Upper lobe of left lung (tissue), 6 donors: ENCODE measurements around the gene ANKRD42. TPM values are rescaled to one million over a fixed set of nuclear protein-coding genes. Genes with fewer than 3 reads are reported as not detected.

Experiments used
- ATAC-seq, 2 donors: fragments of 200-7000 bp; cut with Tn5 transposase; one replicate each; pipeline ENCODE4 v1.9.1; 2022; ENCODE audit warnings: mild to moderate bottlenecking in 2 of 2, moderate library complexity in 2 of 2; ENCODE audit not compliant: low FRiP score in 2 of 2
- DNase-seq, 2 donors: peaks; one replicate each; pipeline ENCODE4 v3.0.0-alpha.2; 2019 to 2020
- H3K27ac ChIP-seq, 4 donors: fragments of 200-600 bp; sonication (generic); one replicate each; pipeline ENCODE4 v1.5.1; 2016 to 2019
- H3K27me3 ChIP-seq, 4 donors: fragments of 200-600 bp; sonication (generic); one replicate each; pipeline ENCODE4 v1.5.1; 2017 to 2019
- H3K36me3 ChIP-seq, 4 donors: fragments of 200-600 bp; sonication (generic); one replicate each; pipeline ENCODE4 v1.5.1; 2016 to 2019
- H3K4me1 ChIP-seq, 4 donors: fragments of 200-600 bp; sonication (generic); one replicate each; pipeline ENCODE4 v1.5.1; 2018 to 2019
- H3K4me3 ChIP-seq, 4 donors: fragments of 200-600 bp; sonication (generic); one replicate each; pipeline ENCODE4 v1.5.1; 2017 to 2019; ENCODE audit warnings: mild to moderate bottlenecking in 2 of 4, moderate library complexity in 1 of 4
- H3K9me3 ChIP-seq, 4 donors: fragments of 200-600 bp; sonication (generic); one replicate each; pipeline ENCODE4 v1.5.1; 2018 to 2019
- EP300 ChIP-seq, 4 donors: sonication (generic); formaldehyde crosslinking; IDR thresholded peaks; one replicate each; pipeline ENCODE4 v1.5.1; 2017; ENCODE audit warnings: antibody characterized with exemption in 4 of 4, control low read depth in 2 of 4
- POLR2A ChIP-seq, 4 donors: fragments of 450-650 bp; IDR thresholded peaks; one replicate each; pipeline ENCODE4 v1.5.1; 2016 to 2017; ENCODE audit warnings: antibody characterized with exemption in 4 of 4, mild to moderate bottlenecking in 2 of 4
- POLR2AphosphoS5 ChIP-seq, 2 donors: sonication (generic); formaldehyde crosslinking; IDR thresholded peaks; one replicate each; pipeline ENCODE4 v1.5.1; 2017; ENCODE audit warnings: antibody characterized with exemption in 2 of 2
- WGBS, 2 donors: methylation state at CpG; one replicate each; pipeline ENCODE4 v1.1.5; 2017 to 2018; 5-methylcytosine and 5-hydroxymethylcytosine counted together
- small RNA-seq, 4 donors: library from RNA; depleted of rRNA; stranded (forward); fragments of <200 nt; gene quantifications; one replicate each; pipeline ENCODE3, GENCODE V24; 2016
- total RNA-seq, 6 donors: library from RNA; depleted of rRNA in 4 of 6; stranded (reverse); fragments of >200 nt in 4 of 6; gene quantifications; one replicate each; pipeline versions ENCODE4 v1.1.0 to v1.2.1, GENCODE V29; 2016 to 2021
- TF ChIP-seq, protein P1 (sequence below), 6 experiments: fragments of 450-650 bp in 4 of 6; fragments of 200-600 bp in 2 of 6; sonication (generic) in 2 of 6; IDR thresholded peaks; one replicate each; pipeline ENCODE4 v1.5.1; 2016 to 2019; ENCODE audit warnings: antibody characterized with exemption in 6 of 6
- donor health status: DM: no; HTN: no; CAD: no; lungs with moderate emphysema.
- donor health status: DM: no; HTN: yes; CAD: no; lungs with severe emphysema.

Gene ANKRD42
- total RNA-seq, 6 donors from 2014 or later: 11.1 to 30.4 (median 15.4) TPM

- Histone ChIP-seq H3K36me3 (no peaks in the 10 kb centered on the region), H3K4me3 (no peak overlapping the region), H3K27ac (no peak overlapping the region), H3K4me1 (peaks cover 12 to 32% (median 15%) of the 10 kb centered on the region in 4 donors), H3K9me3 (no peaks in the 10 kb centered on the region), H3K27me3 (no peaks in the 10 kb centered on the region)
- no peak for DNase-seq
- 91 to 95% methylated on average over 6 of the region's 6 CpGs for WGBS, 2 donors
- TF ChIP-seq, protein P1, sequence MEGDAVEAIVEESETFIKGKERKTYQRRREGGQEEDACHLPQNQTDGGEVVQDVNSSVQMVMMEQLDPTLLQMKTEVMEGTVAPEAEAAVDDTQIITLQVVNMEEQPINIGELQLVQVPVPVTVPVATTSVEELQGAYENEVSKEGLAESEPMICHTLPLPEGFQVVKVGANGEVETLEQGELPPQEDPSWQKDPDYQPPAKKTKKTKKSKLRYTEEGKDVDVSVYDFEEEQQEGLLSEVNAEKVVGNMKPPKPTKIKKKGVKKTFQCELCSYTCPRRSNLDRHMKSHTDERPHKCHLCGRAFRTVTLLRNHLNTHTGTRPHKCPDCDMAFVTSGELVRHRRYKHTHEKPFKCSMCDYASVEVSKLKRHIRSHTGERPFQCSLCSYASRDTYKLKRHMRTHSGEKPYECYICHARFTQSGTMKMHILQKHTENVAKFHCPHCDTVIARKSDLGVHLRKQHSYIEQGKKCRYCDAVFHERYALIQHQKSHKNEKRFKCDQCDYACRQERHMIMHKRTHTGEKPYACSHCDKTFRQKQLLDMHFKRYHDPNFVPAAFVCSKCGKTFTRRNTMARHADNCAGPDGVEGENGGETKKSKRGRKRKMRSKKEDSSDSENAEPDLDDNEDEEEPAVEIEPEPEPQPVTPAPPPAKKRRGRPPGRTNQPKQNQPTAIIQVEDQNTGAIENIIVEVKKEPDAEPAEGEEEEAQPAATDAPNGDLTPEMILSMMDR (IDR thresholded peaks at IDR 0.05): no peak
- TF ChIP-seq EP300 (IDR thresholded peaks at IDR 0.05) (no peak), POLR2AphosphoS5 (IDR thresholded peaks at IDR 0.05) (no peak), POLR2A (IDR thresholded peaks at IDR 0.05) (no peak)
- no peak for ATAC-seq
Observed at GRCh38 chr11:83287631-83288030, 94.1 kb downstream of the ANKRD42 start.

- no peak overlapping the region for H3K27ac ChIP-seq
- no peaks in the 10 kb centered on the region for H3K9me3 ChIP-seq
- H3K4me3 ChIP-seq: no peak overlapping the region
- 55 to 61% methylated on average over 7 of the region's 7 CpGs for WGBS, 2 donors
- no peak for DNase-seq
- H3K4me1 ChIP-seq: no peaks in the 10 kb centered on the region
- TF ChIP-seq EP300 (IDR thresholded peaks at IDR 0.05): no peak
- TF ChIP-seq, protein P1 (IDR thresholded peaks at IDR 0.05): peak in 5 of 6 experiments; percentile 32 to 68 (median 60)
- H3K27me3 ChIP-seq: no peaks in the 10 kb centered on the region
- ATAC-seq: peak in 1 of 2 donors; percentile 76
- no peaks in the 10 kb centered on the region for H3K36me3 ChIP-seq
Observed at GRCh38 chr11:83292709-83293456, 99.4 kb downstream of the ANKRD42 start.

GRCh38 chr11:83293457-83293774 is 99.9 kb downstream of the ANKRD42 start:
- WGBS, 2 donors: 81 to 83% methylated on average over 4 of the region's 4 CpGs
- Histone ChIP-seq H3K36me3 (no peaks in the 10 kb centered on the region), H3K9me3 (no peaks in the 10 kb centered on the region), H3K4me3 (no peak overlapping the region), H3K27ac (no peak overlapping the region), H3K27me3 (no peaks in the 10 kb centered on the region), H3K4me1 (no peaks in the 10 kb centered on the region)
- DNase-seq (no peak), ATAC-seq (no peak)
- TF ChIP-seq POLR2AphosphoS5 (IDR thresholded peaks at IDR 0.05) (no peak), POLR2A (IDR thresholded peaks at IDR 0.05) (no peak)
- TF ChIP-seq, protein P1 (IDR thresholded peaks at IDR 0.05): no peak

DNA sequence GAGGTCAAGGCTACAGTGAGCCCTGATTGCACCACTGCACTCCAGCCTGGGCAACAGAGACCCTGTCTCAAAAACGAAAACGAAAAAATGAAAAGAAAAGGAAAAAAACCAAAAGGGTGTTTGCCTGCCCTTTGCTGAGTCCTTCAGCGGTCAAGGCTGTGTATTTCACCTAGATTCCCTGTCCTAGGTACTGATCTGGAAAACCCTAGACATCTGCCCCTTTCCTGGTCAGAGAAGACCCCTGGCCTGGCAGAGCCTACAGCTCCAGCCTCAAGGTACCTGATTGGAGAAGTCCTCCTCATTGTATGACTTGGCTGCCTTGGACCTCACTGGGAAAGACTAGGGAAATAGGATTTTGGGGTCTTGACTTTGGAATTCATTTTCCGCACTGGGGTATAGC is 100.7 kb downstream of the ANKRD42 start:
- no peaks in the 10 kb centered on the region for H3K9me3 ChIP-seq
- no peaks in the 10 kb centered on the region for H3K27me3 ChIP-seq
- no peak overlapping the region for H3K27ac ChIP-seq
- no peaks in the 10 kb centered on the region for H3K36me3 ChIP-seq
- ATAC-seq: no peak
- no peak overlapping the region for H3K4me3 ChIP-seq
- TF ChIP-seq EP300 (IDR thresholded peaks at IDR 0.05) (no peak), POLR2A (IDR thresholded peaks at IDR 0.05) (no peak), POLR2AphosphoS5 (IDR thresholded peaks at IDR 0.05) (no peak)
- TF ChIP-seq, protein P1 (IDR thresholded peaks at IDR 0.05): no peak
- DNase-seq: no peak
- no peaks in the 10 kb centered on the region for H3K4me1 ChIP-seq
- 85 to 90% methylated on average over 3 to 4 of the region's 4 CpGs for WGBS, 2 donors

Small RNA genes lying within 50 kb of the gene (small RNA-seq; reads per million reads assigned to genes)
- 0 reads per million in 4 donors for gene AP000873.5

Other genes starting within 250 kb of the ANKRD42 start
- gene RAB30, start 121.8 kb upstream of the ANKRD42 start, total RNA-seq: 10 to 100 TPM in 3 of 6 donors, 1 to 10 TPM in 3; 2.7 to 19.3 (median 9.6) TPM
- gene PCF11, start 36.6 kb upstream of the ANKRD42 start, total RNA-seq: 100 to 1,000 TPM in 2 of 6 donors, 10 to 100 TPM in 4; 51.2 to 117 (median 58.5) TPM
- gene CCDC90B, start 92.7 kb downstream of the ANKRD42 start, total RNA-seq: 10 to 100 TPM in 5 of 6 donors, 1 to 10 TPM in 1; 8.9 to 40.7 (median 20.9) TPM